ENCODE data around the gene TRIM2. TPM values are rescaled to one million over a fixed set of nuclear protein-coding genes. Genes with fewer than 3 reads are reported as not detected.
A peak's percentile ranks its signal among the peaks of the same experiment; 100 is the strongest.

TRIM2 gene
- total RNA-seq, 1 donor from 2014 or later, result 40.8 TPM

- no peak for TF ChIP-seq CTCF (conservative IDR thresholded peaks at IDR 0.05; ENCODE audit: low read depth, low read length)
- no peak overlapping the region for H3K4me3 ChIP-seq (ENCODE audit: low read depth, low read length)
- no peak for DNase-seq (ENCODE audit: low read depth)
Measured at GRCh38 chr4:153246446-153247115, 42.3 kb downstream of the TRIM2 start.

DNA sequence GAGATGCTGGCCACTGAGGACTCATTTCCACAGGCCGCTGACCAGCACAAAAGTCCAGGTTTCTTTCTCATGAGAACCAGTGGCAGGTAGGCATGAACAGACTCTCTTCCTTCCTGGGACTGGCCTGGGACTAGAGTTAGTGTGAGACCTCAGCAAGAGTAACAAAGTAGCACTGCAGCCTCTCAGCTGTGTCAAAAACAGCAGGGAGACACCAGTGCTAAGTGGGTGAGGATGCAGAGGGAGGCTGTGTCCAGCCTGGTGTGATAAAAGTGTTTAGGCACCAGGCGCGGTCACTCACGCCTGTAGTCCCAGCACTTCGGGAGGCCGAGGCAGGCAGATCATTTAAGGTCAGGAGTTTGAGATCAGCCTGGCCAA, 42.9 kb downstream of the TRIM2 start:
- DNase-seq (ENCODE audit: low read depth), result no peak
- TF ChIP-seq CTCF (conservative IDR thresholded peaks at IDR 0.05; ENCODE audit: low read depth, low read length), result no peak
- no peak overlapping the region for H3K4me3 ChIP-seq (ENCODE audit: low read depth, low read length)

GRCh38 chr4:153248641-153249198, 44.5 kb downstream of the TRIM2 start:
- peak overlapping the region; percentile 70 for H3K4me3 ChIP-seq (ENCODE audit: low read depth, low read length)
- no peak for DNase-seq (ENCODE audit: low read depth)
- no peak for TF ChIP-seq CTCF (conservative IDR thresholded peaks at IDR 0.05; ENCODE audit: low read depth, low read length)

GRCh38 chr4:153249199-153250041, 45.2 kb downstream of the TRIM2 start:
- no peak for TF ChIP-seq CTCF (conservative IDR thresholded peaks at IDR 0.05; ENCODE audit: low read depth, low read length)
- no peak for DNase-seq (ENCODE audit: low read depth)
- peak overlapping the region; percentile 70 for H3K4me3 ChIP-seq (ENCODE audit: low read depth, low read length)

DNA sequence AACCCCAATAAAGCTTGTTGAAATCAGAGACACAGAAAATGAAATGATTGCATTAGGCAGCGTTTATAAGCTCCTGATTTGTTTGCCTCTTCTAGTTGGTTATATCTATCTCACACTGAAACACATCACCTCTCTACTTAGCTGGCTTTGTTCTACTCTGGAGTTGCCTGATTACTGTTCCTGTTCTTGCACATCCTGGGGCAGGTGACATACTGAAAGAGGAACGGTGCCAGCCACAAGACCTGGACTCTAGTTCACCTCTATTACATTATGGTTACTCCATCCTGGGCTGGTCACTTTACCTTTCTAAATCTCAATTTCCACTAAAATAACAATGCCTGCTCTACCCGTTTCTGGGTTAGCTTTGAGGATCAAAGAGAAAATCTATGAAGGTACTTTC, 47.9 kb downstream of the TRIM2 start:
- H3K4me3 ChIP-seq (ENCODE audit: low read depth, low read length), result no peak overlapping the region
- no peak for DNase-seq (ENCODE audit: low read depth)
- no peak for TF ChIP-seq CTCF (conservative IDR thresholded peaks at IDR 0.05; ENCODE audit: low read depth, low read length)

DNA sequence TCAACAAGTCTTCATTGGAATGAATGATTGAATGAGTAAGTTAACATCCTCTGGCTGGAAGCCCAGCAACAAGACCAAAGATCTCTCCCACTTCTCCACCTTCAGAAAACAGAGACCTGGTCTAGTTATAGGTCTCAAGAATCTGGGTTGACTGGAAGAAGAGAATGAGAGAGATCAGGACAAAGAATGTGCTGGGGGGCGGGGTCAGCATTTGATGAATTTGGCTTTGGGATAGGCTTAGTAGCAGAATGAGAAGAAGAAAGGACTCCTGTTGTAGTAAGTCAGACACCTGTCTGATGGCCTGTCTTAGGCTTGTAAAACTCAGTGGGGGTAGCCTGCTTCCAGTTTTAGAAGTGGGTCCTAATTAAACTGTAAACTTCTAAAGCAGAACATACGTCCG, 51.0 kb downstream of the TRIM2 start:
- no peak for DNase-seq (ENCODE audit: low read depth)
- H3K4me3 ChIP-seq (ENCODE audit: low read depth, low read length), result no peak overlapping the region
- TF ChIP-seq CTCF (conservative IDR thresholded peaks at IDR 0.05; ENCODE audit: low read depth, low read length), result no peak
